LNCaP clone FGC (cell line): Measurements from ENCODE around the gene USP6NL.

Experiments used
- DNase-seq: peaks from one replicate; pipeline ENCODE4 v3.0.0-alpha.2; 2011; ENCODE audit warnings: low read depth
- H3K4me3 ChIP-seq: 2 replicates; pipeline ENCODE4 v1.5.1; 2011; ENCODE audit warnings: mild to moderate bottlenecking, low read depth, low read length, control low read depth
- TF ChIP-seq, protein P1 (sequence below): IDR thresholded peaks from 2 replicates; pipeline ENCODE4 v1.5.1; 2012; ENCODE audit warnings: mild to moderate bottlenecking; ENCODE audit not compliant: control insufficient read depth, insufficient read depth; ENCODE audit errors: extremely low read depth

USP6NL gene

DNA sequence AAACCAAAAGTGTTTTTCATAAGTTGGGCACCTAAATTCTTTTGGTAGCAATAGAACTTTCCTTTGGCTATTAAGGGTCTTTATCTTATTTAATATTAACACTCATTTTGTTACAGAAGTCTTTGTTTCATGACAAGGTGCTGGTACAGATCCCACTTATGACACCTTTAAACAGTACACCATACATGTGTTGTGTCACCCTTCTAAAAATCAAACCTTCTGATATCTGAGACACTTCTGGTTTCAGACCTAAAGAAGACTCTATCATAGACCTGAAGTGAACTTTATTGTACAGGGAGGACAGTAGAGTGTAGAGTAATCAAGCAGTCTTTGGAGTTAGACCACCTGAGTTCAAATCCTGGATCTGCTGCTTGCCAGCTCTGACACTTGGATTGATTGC, 5.8 kb upstream of the USP6NL start:
- DNase-seq: no peak
- TF ChIP-seq, protein P1, sequence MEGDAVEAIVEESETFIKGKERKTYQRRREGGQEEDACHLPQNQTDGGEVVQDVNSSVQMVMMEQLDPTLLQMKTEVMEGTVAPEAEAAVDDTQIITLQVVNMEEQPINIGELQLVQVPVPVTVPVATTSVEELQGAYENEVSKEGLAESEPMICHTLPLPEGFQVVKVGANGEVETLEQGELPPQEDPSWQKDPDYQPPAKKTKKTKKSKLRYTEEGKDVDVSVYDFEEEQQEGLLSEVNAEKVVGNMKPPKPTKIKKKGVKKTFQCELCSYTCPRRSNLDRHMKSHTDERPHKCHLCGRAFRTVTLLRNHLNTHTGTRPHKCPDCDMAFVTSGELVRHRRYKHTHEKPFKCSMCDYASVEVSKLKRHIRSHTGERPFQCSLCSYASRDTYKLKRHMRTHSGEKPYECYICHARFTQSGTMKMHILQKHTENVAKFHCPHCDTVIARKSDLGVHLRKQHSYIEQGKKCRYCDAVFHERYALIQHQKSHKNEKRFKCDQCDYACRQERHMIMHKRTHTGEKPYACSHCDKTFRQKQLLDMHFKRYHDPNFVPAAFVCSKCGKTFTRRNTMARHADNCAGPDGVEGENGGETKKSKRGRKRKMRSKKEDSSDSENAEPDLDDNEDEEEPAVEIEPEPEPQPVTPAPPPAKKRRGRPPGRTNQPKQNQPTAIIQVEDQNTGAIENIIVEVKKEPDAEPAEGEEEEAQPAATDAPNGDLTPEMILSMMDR: no peak
- no peak overlapping the region for H3K4me3 ChIP-seq

- no peak overlapping the region for H3K4me3 ChIP-seq
- no peak for DNase-seq
- TF ChIP-seq, protein P1: no peak
These were observed 4.6 kb upstream of the USP6NL start for GRCh38 chr10:11616021-11616420.

GRCh38 chr10:11615396-11615795, 3.9 kb upstream of the USP6NL start:
- TF ChIP-seq, protein P1: no peak
- DNase-seq: no peak
- H3K4me3 ChIP-seq: no peak overlapping the region

GRCh38 chr10:11612021-11613001, 861 bp upstream of the USP6NL start:
- DNase-seq: no peak
- H3K4me3 ChIP-seq: peak overlapping the region; percentile 86
- TF ChIP-seq, protein P1: no peak

DNA sequence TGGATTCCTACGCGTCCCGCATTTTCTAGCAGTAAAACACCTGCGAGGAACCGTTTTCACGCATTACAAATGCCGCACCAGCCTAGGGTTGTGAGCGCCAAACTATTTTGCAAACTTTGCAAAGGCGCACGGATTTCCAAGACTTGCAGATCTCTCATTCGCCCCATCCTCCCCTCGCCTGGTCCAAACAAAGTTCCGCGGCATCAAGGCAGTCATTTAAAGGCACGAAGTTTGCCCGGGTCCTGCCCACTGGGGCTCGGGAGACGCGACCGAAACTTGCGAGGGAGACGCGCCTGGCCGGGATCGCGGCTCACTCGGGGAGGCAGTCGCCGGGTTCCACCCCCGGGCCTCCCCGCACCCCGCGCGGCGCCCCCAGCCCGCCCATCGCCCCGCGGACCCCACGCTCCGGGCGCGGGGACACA, 613 bp downstream of the USP6NL start:
- DNase-seq: no peak
- peak overlapping the region; percentile 86 for H3K4me3 ChIP-seq
- TF ChIP-seq, protein P1: no peak

DNA sequence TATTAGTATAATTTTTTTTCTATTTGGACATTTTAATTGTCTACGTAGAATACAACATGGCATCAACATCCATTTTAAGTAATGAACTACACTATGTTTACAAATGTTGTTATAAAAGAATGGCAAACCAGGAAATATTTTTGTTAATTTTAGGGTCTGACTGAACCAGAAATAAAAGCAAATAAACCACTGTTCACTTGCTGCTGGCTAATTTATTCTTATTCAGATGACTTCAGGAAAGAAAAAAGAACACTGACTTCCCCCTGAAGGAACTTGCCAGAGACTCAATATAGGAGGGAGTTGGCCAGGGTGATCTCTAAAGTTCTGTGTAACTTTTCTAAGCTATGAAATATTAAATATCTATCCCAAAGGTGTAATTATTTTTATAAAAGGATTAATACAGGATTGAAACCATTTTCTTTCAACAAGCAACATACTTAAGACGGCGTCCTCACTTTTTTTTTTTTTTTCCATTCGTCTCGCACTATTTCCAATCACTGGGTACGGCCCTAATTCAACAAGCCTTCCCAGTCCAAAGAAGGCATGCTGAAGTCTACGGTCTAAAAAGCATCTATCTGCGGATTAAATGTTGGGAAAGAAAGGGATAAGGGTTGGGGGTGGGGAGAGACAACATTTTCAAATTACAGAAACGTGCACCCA, 1.2 kb downstream of the USP6NL start:
- DNase-seq: no peak
- TF ChIP-seq, protein P1: no peak
- H3K4me3 ChIP-seq: peak overlapping the region; percentile 86
